ENCODE measurements around the gene FNDC3B.

GRCh38 chr3:172156586-172156955, 117.2 kb downstream of the FNDC3B start:
- no peak for TF ChIP-seq CTCF (IDR thresholded peaks at IDR 0.05; ENCODE audit: extremely low read depth in 1 of 2, insufficient read depth in 1 of 2, low read depth in 1 of 2, low read length in 2 of 2)
- no peak for TF ChIP-seq MAX (IDR thresholded peaks at IDR 0.05; ENCODE audit: insufficient read depth, insufficient read length)
- no peak for TF ChIP-seq EZH2 (IDR thresholded peaks at IDR 0.05; ENCODE audit: borderline replicate concordance, low read depth, low read length, severe bottlenecking)
